Esophagus squamous epithelium (tissue), 5 donors: ENCODE measurements around the gene COL20A1. TPM values are rescaled to one million over a fixed set of nuclear protein-coding genes. Genes with fewer than 3 reads are reported as not detected.

Source experiments
- DNase-seq: peaks from one replicate; lab custom pipeline; 2025; lab: John Stamatoyannopoulos, UW
- H3K27ac ChIP-seq, 4 donors: fragments of 200-600 bp; sonication (generic); one replicate each; pipeline ENCODE4 v1.5.1; 2016 to 2019; ENCODE audit warnings: mild to moderate bottlenecking in 1 of 4
- H3K27me3 ChIP-seq, 4 donors: fragments of 200-600 bp; sonication (generic); 1 replicate in 3 of 4; 2 replicates in 1 of 4; pipeline versions ENCODE4 v1.5.1 to v1.6.0; 2017 to 2021; ENCODE audit warnings: antibody characterized with exemption in 1 of 4
- H3K36me3 ChIP-seq, 3 donors: fragments of 200-600 bp; sonication (generic); one replicate each; pipeline ENCODE4 v1.5.1; 2016 to 2019
- H3K4me1 ChIP-seq, 3 donors: fragments of 200-600 bp; sonication (generic); one replicate each; pipeline ENCODE4 v1.5.1; 2017 to 2019
- H3K4me3 ChIP-seq, 4 donors: fragments of 200-600 bp; sonication (generic); 1 replicate in 3 of 4; 2 replicates in 1 of 4; pipeline ENCODE4 v1.5.1; 2016 to 2019; ENCODE audit warnings: mild to moderate bottlenecking in 2 of 4, moderate library complexity in 1 of 4
- H3K9me3 ChIP-seq, 3 donors: fragments of 200-600 bp; sonication (generic); one replicate each; pipeline ENCODE4 v1.5.1; 2016 to 2019
- CTCF ChIP-seq, 6 experiments: fragments of 450-650 bp in 4 of 6; fragments of 200-600 bp in 2 of 6; sonication (generic) in 2 of 6; IDR thresholded peaks; one replicate each; pipeline ENCODE4 v1.5.1; 2016 to 2019; ENCODE audit warnings: antibody characterized with exemption in 6 of 6, mild to moderate bottlenecking in 4 of 6, moderate library complexity in 4 of 6
- POLR2A ChIP-seq, 4 donors: fragments of 450-650 bp; IDR thresholded peaks; one replicate each; pipeline ENCODE4 v1.6.1; 2017; ENCODE audit warnings: antibody characterized with exemption in 4 of 4, mild to moderate bottlenecking in 4 of 4, moderate library complexity in 3 of 4
- WGBS, 2 donors: methylation state at CpG; one replicate each; pipeline ENCODE4 v1.1.5; 2018; 5-methylcytosine and 5-hydroxymethylcytosine counted together
- intact Hi-C: fragments of 100-400 bp; cut with DNase I; formaldehyde crosslinking; loops from one replicate; pipeline ENCODE4 v1.15.0; 2022
- total RNA-seq, 4 donors: library from RNA; depleted of rRNA; stranded (reverse); fragments of >200 nt; gene quantifications; one replicate each; pipeline ENCODE4 v1.1.0, GENCODE V29; 2016
- donor health status: DM: yes; HTN: yes; CAD: no.

COL20A1 gene
- total RNA-seq, 4 donors from 2014 or later: not detected

- DNase-seq: no peak
- no peak for TF ChIP-seq POLR2A (IDR thresholded peaks at IDR 0.05)
- TF ChIP-seq CTCF (IDR thresholded peaks at IDR 0.05): no peak
- intact Hi-C loops: no loop called here
- no peaks in the 10 kb centered on the region for H3K36me3 ChIP-seq
- no peaks in the 10 kb centered on the region for H3K9me3 ChIP-seq
- H3K27me3 ChIP-seq: peaks cover 0 to 64% (median 0%) of the 10 kb centered on the region in 4 donors
- H3K4me3 ChIP-seq: no peak overlapping the region
- WGBS, 2 donors: 80% methylated on average over 2 of the region's 29 CpGs; no CpG with 5 or more reads in 1 of the 2 donors
- H3K27ac ChIP-seq: no peak overlapping the region
- peaks cover 0 to 28% (median 0%) of the 10 kb centered on the region in 3 donors for H3K4me1 ChIP-seq
These were observed 56.5 kb downstream of the COL20A1 start for GRCh38 chr20:63349516-63349895.

GRCh38 chr20:63350196-63350595 is 57.2 kb downstream of the COL20A1 start:
- intact Hi-C loops: no loop called here
- peaks cover 0 to 21% (median 0%) of the 10 kb centered on the region in 3 donors for H3K4me1 ChIP-seq
- H3K27me3 ChIP-seq: peaks cover 0 to 64% (median 0%) of the 10 kb centered on the region in 4 donors
- no peaks in the 10 kb centered on the region for H3K9me3 ChIP-seq
- no peaks in the 10 kb centered on the region for H3K36me3 ChIP-seq
- no peak for DNase-seq
- WGBS, 2 donors: 94 to 96% methylated on average over 29 to 32 of the region's 33 CpGs
- H3K4me3 ChIP-seq: no peak overlapping the region
- no peak overlapping the region for H3K27ac ChIP-seq
- TF ChIP-seq CTCF (IDR thresholded peaks at IDR 0.05) (no peak), POLR2A (IDR thresholded peaks at IDR 0.05) (no peak)

GRCh38 chr20:63350597-63351325 is 57.8 kb downstream of the COL20A1 start:
- WGBS, 2 donors: 81 to 85% methylated on average over 31 to 38 of the region's 46 CpGs
- DNase-seq: no peak
- no peak overlapping the region for H3K27ac ChIP-seq
- TF ChIP-seq POLR2A (IDR thresholded peaks at IDR 0.05): no peak
- TF ChIP-seq CTCF (IDR thresholded peaks at IDR 0.05): no peak
- no peak overlapping the region for H3K4me3 ChIP-seq
- H3K36me3 ChIP-seq: no peaks in the 10 kb centered on the region
- no peaks in the 10 kb centered on the region for H3K9me3 ChIP-seq
- H3K4me1 ChIP-seq: peaks cover 0 to 16% (median 0%) of the 10 kb centered on the region in 3 donors
- peaks cover 0 to 64% (median 0%) of the 10 kb centered on the region in 4 donors for H3K27me3 ChIP-seq
- intact Hi-C loops: no loop called here

- intact Hi-C loops: no loop called here
- Histone ChIP-seq H3K27ac (no peak overlapping the region), H3K27me3 (peaks cover 0 to 63% (median 0%) of the 10 kb centered on the region in 4 donors), H3K9me3 (no peaks in the 10 kb centered on the region), H3K4me3 (no peak overlapping the region), H3K36me3 (no peaks in the 10 kb centered on the region), H3K4me1 (peaks cover 0 to 10% (median 0%) of the 10 kb centered on the region in 3 donors)
- WGBS, 2 donors: 85 to 98% methylated on average over 7 to 10 of the region's 12 CpGs
- no peak for DNase-seq
- TF ChIP-seq POLR2A (IDR thresholded peaks at IDR 0.05): no peak
- no peak for TF ChIP-seq CTCF (IDR thresholded peaks at IDR 0.05)
These were observed 58.3 kb downstream of the COL20A1 start for GRCh38 chr20:63351326-63351700.

GRCh38 chr20:63351811-63352591 is 59.0 kb downstream of the COL20A1 start:
- 17% methylated on average over 6 of the region's 28 CpGs; no CpG with 5 or more reads in 1 of the 2 donors for WGBS, 2 donors

More at GRCh38 chr20:63351811-63352591, 59.0 kb downstream of the COL20A1 start:
- Histone ChIP-seq H3K4me1 (peaks cover 0 to 9% (median 0%) of the 10 kb centered on the region in 3 donors), H3K4me3 (no peak overlapping the region), H3K36me3 (no peaks in the 10 kb centered on the region), H3K27me3 (peaks cover 0 to 60% (median 0%) of the 10 kb centered on the region in 4 donors), H3K27ac (no peak overlapping the region), H3K9me3 (no peaks in the 10 kb centered on the region)
- DNase-seq: no peak
- TF ChIP-seq CTCF (IDR thresholded peaks at IDR 0.05) (no peak), POLR2A (IDR thresholded peaks at IDR 0.05) (no peak)
- intact Hi-C loops: no loop called here
